HG03457 (cell line): ENCODE measurements around the gene PMEL.

Source experiments
- ATAC-seq: cut with Tn5 transposase; IDR thresholded peaks from one replicate; pipeline ENCODE4 v1.9.1; 2021; ENCODE audit warnings: moderate number of reproducible peaks; ENCODE audit not compliant: unreplicated experiment

The PMEL gene

DNA sequence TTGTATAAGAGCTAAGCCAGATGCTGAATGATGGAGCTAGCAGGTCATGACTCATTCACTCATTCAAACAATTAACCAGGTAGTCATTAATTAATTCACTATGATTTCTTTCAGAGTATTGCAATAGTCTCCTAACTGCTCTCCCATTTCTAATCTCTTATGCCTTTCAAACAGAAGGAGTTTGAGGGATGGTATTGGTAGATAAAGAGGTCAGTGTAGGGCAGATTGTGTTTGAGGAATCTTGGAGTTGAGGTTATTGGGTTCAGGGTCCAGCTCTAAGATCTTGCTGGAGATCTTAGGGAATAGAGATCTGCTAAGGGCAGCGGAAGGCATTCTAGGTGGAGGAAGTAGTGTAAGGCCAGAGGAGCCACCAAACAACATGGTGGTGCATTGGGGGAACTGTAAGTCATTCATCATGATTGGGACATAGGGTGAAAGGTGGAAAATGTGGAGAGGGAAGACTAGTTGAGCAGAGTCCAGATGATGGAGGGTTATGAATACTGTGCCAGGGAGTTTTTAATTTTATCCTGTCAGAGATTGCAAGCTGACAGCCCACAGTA is 23.2 kb downstream of the PMEL start:
- no peak for ATAC-seq

DNA sequence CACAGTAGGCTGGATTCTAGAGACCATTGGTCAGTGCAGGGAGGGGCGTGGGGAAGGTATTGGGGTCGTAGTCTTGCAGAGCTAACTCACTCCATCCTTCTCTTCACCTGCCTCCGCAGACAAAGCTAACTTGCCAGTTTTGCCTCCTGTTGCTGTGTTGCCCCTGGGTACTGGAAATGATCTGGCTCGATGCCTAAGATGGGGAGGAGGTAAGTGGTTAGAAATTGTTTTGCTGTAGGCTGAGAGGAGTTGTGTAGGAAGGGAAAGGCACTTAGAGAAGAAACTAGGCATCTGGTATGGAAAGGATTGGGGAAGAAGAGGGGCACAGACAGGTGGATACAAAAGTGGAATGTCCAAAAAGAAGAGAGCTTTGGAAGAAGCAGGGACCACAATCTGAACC is 23.8 kb downstream of the PMEL start:
- ATAC-seq: no peak

DNA sequence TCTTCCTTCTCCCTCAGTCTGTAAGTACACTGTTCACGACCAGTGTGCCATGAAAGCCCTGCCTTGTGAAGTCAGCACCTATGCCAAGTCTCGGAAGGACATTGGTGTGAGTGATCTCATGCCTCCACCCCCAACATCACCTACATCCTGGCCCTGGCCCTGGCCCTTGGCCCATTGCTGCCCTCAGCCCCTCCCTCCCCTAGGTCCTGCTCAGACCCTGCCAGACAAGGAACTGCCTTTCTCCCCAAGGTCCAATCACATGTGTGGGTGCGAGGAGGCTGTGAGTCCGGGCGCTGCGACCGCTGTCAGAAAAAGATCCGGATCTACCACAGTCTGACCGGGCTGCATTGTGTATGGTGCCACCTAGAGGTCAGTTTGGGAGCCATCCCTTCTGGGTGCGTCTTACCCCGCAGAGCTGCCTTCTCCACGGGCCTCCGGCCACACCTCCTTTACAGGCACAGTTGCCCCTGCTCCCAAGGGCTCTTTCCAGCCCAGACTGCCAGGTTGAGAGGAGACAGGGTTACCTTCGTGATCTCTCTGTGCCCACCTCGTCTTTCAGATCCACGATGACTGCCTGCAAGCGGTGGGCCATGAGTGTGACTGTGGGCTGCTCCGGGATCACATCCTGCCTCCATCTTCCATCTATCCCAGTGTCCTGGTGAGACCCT is 25.6 kb downstream of the PMEL start:
- ATAC-seq: peak; percentile 86

DNA sequence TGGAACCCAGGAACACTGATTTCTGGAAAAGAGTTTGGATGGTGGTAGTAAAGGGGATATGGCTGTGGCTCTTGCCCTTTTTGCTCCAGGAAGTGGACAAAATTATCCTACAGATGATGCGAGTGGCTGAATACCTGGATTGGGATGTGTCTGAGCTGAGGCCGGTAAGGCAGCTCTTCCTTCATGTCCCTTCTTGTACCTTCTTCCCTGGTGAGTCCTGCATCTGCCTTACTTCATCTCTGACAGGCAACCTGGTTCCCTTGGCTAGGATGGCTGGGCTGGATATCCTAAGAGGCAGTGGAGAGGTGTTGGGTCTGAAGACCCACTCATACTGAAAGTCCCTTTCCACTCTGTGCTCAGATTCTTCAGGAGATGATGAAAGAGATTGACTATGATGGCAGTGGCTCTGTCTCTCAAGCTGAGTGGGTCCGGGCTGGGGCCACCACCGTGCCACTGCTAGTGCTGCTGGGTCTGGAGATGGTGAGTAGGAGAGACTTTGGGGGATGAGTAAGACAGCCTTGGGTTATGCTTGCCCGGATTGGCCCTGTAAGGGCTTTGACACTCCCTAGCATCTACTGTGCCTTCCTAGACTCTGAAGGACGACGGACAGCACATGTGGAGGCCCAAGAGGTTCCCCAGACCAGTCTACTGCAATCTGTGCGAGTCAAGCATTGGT is 26.9 kb downstream of the PMEL start:
- ATAC-seq: no peak

DNA sequence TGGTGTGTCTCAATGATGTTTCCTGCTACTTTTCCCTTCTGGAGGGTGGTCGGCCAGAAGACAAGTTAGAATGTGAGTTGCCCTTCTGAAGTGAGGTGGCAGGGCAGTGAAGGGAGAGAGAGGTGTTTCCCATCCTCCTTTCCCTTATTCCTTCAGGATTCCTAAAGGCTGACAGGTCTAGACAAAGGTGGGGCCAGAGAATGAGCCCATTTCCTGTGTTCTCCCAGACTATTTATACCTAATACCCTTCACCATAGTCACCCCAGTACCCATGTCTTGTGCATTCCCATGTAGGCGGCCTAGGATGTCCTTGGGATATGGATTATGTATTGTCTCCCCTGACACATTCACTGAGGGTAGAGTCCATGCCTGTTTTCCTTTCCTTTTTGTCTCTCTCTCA is 27.9 kb downstream of the PMEL start:
- no peak for ATAC-seq

DNA sequence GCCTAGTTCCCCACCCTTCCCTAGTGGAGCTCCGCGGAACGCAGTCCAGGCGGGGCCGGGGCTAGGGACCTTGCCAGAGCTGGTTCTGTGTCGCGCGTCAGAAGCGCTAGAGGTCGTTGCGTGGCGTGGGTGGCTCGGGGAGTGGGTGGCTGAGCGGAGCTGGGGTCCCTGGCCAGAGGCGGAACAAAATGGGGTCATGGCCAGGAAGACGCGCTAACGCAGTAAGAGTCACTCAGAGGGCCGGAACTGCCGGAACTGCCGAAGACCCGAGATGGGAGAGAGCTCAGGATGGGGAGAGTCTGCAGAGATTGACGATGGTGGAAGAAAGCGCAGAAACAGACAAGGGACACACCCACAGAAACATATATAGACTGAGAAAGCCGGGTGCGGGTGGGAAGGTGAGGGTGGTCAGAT is 30.1 kb downstream of the PMEL start:
- no peak for ATAC-seq

DNA sequence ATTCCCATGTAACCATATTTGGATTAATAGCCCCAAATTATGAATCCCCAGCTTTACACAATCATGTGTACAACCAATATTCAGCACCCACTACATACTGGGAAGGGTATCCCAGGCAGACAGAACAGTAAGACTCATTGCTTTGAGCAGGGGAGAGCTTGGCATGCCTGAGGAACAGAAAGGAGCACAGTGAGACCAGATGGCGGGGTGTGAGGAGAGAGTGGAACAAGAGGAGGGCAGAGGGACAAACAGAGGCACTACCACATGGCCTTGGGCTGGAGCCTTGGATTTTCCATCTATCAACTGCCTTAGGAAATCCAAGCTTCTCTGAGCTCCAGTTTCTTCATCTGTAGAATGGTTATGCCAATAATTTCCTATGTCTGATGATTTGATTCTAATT is 31.1 kb downstream of the PMEL start:
- no peak for ATAC-seq

DNA sequence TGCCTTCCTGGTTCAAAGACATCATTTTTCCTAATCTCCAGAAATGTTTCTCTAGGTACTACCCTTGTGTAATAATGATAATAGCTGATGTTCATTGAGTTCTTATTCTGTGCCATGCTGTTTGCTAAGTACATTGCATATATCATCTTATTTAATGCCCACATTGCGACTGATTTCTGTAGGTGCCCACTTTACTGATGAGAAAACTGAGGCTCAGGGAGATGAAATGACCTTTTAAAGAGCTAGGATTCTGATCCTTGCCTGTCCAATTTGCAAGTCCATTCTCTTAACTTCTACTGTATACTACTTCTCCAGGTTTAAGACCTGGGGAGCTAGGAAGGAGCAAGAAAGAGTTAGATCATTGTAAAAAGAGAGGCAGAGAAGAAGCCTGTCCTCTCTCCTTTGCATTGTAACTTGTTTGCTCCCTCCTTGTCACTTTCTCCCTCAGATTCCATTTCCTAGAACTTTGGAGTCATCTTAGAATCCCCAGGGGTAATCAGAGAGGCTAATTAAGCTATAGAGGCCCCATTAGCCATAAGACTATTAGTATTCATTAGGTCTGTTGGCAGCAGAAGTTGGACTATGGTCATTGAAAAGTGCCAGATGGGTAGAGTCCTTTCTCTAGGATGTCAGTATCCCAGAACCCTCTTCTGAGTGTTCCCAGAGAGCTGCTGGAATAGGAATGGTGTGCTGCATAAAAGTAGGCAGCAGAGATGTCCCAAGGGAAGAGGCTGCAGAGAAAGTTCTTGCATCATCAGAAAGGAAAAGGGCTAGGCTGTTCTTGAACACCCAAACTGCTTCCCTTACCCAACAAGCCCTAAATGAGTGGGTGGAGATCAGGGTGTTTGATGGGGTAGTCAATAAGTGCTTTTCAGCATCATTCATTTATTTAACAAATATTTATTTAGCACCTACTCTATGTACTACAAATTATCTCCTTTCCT is 31.8 kb downstream of the PMEL start:
- no peak for ATAC-seq

DNA sequence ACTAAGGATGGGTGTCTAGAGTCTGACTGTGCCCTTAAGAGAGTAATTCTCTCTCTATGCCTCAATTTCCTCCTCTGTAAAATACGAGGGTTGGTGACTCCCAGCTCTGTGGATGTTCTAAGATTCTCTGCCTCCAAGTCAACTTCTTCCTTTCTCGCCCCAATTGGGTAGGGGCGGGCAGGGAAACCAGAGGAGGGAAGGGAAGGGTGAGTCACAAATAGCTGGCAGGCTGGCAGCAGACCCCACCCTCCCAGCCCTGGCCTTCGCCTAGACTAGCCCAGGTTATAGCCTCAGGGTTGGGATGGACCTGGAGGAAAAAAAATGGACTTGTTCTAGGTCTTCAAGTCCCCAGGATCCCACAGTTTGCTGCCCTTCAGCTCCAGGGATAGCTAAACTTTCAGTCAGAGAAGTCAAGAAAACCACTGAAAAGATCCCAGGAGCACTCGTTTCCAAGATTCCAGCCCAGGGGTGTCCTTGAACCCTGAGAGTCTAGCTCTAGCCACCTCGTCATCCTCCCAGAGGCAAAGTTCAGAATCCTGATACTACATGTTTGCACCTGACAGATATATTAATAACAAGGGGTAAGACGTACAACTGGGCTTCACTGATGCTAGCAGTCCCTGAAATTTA is 32.6 kb downstream of the PMEL start:
- ATAC-seq: no peak

DNA sequence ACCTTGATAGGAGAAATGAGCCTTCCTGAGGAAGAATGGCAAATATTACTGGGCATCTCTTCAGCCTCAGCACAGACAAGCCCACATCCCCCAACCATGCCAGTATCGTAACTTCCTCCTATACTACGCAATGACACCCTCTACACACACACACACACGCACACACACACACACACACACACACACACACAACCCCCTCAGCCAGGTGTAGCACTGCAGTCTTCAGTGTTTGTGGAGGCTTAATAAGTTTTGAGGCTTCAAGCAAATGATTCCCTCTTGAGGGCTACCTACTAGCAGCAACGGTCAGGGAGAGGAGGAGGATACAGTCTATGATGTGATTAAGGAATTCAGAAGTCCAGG is 33.3 kb downstream of the PMEL start:
- no peak for ATAC-seq

DNA sequence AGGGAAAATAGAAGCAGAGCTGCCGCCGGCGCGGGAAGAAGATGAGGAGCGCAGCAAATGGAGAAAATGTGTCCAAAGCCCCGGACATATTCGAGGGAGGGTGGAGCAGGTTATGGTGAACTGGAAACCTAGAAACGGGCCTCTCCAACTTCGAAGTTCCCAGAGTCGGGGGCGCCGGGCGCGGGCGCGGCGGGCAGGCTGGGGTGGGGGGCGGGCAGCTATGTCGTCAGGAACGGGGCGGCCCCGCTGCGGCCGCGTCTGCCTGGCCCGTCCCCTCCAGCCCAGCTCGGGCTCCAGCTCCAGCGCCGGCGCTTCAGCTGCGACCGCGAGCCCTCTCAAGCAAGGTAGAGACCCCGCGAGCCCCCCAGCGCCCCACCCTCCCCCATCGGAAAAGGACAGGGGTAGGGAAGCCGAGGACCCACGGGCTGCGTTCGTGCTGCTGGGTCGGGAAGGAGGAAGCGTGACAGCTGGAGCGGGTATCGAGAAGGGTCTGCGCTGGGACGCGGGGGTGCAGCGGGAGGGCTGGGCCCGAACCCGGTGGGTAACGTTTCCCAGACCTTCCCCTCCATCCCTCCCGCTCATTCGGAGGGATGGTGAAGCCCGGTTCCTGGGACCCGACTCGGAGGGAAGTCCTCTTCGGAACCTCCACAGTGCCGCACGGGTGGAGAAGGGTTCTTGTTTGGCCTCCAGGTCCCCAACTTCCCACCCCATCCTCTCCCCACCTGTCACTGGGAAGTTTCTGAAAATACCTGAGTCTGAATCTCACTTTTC is 33.9 kb downstream of the PMEL start:
- no peak for ATAC-seq

DNA sequence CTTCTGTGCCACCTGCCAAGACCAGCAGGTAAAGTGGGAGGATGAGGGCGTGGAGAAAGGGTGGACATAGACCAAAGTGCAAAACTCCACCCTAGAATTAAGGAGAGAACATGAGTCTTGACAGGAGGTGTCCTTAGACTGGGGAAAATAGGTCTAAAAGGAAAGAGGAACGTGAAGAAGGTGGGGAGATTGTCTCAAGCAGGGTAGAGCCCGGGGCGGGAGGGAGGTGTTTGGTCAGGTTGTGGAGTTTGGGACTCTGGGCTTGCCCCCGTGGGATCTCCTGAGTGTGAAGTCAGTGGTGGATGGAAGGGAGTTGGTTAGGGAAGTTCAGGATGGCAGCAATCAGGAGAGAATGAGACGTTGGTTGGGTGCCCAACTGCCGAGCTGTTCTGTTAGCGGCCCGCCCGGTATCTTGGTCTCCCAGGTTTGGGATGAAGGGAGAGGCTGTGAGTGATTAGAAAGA is 34.5 kb downstream of the PMEL start:
- no peak for ATAC-seq

DNA sequence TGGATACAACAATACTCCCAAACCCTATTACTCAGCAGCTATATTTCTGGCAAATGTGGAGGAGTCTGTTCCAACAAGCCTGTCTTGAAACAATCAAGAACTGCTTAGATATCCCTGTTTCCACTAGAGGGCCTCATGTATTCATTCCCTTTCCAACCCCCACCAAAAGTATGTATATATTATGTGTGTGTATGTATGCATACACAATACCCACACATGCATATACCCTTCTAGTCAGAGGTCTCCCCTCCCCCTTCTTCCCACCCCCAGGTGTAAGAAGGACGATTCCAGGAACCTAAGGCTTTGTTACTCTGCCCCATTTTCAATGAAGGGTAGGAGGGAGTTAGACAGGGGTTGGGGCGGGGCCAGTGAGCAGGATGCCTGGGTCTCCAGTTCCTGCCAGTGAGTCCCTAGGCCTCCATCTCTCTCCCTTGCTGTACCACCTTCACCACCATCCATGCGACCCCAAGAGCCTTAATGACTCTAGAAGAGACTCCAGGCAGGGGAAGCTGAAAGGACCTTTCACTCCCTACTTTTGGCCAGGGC is 35.0 kb downstream of the PMEL start, which contains the start of gene DGKA:
Gene DGKA (plus strand): TSS at position 392 of the 546 bp plus-strand sequence. CDS start 5,342 bp downstream, outside the sequence.
- no peak for ATAC-seq

DNA sequence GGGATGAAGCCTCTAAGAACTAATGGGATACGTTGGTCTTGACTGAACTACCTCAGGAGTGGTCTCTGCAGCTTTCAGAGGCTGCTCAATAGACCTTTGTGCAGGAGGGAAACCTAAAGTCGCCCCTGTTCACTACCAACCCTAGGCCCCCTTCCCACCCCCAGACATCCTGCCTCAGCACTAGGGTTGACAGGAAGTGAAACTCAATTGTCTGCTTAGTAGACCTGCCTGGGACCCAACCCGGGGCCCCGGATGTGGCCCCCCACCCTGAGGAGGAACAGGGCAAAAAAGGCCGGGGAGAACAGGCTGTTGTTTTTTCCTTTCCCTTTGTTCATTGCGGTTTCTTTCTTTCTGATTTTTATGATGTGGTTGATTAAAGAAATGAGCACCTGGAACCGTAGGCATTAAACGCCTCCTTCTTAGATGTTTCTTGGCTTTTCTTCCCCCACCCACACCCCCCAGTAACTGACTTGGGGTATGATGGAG is 36.5 kb downstream of the PMEL start:
- ATAC-seq: peak; percentile 39

DNA sequence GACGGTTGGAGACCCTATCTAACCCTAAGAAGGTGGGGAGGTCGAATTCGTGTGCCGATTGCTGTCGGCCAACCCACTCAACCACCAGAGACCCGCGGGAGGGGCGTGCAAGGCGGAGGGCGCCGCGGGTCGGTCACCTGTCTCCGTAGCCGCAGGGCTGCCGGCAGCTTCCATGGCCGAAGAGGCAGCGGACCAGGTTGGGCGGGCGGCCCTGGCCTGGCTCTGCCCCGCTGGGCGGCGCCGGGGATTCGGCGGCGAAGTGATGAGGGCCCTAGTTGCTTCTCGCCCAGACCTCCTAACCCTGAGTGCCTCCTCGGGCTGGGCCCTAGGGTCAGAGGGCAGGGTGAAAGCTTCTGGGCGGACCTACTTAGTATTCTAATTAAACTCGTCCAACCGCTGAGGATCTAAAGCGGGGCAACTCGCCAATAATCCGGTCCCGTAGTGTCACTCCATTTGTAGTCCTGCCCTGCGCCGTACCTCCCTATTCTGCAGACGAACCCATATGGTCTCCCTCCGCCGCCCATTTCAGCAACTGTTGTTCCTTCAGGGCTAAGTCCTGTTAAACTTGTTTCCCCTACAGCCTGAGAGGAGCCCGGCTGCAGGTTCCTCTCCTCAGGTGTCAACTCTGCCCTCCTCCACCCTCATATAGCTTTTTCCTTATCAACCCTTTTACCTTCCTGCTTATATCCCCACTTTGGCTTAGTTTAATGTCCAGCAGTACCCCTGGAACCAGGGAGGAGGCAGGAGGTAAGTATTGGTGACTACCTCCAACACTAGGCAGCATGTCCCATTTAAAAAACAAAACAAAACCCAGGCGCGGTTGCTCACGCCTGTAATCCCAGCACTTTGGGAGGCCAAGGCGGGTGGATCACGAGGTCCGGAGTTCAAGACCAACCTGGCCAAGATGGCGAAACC is 38.0 kb downstream of the PMEL start, which contains the start of gene PYM1:
Gene PYM1 (minus strand): TSS at position 307 of the 915 bp plus-strand sequence. CDS start 133 bp downstream, at position 174.
- peak; percentile 28 for ATAC-seq

DNA sequence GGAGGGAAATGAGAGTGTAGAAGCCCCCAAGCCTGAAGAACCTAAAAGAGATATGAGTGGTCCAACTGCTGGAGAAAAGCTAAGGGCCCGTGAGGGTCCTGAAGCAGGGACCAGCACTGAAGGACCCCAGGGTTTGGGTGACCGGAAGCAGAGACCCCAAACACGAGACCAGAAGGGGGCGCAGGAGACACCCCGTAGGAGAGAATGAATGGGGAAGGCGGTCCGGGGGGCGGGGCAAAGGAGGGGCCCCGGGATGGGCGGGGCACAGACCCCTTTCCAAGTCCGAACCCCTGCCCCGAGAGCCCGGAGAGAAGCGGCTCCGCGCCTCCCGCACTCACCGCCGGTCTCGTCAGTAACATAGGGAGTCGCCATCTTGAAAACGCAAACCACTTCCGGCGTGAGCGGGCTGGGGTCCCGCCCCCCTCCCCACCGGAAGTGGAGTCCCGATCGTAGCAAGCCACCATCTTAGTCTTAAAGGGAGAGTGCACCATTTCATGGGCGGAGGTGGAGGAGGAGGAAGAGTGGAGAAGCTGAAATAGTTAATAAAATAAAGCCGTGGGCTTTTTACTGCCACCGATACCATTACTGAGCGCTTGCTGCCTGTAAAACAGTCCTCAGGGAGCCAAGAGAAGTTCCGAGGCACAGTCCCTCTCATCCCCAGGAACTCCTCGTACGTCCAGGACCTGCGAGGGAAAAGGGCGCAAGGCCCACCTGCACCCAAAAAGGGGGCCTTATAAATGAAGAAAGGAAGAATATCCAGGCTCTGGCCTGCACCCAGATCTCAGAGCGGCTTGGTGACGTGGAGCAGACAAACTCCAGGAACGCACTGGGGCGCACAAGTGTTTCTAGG is 38.9 kb downstream of the PMEL start:
- ATAC-seq: peak; percentile 29
